Left kidney (tissue), 2 donors: ENCODE results near the gene ATP5F1D. TPM values are rescaled to one million over a fixed set of nuclear protein-coding genes. Genes with fewer than 3 reads are reported as not detected.

Source experiments
- DNase-seq: peaks from one replicate; pipeline ENCODE4 v3.0.0-alpha.2; 2013
- polyA plus RNA-seq: library from polyadenylated mRNA; unstranded; fragments of 120-200 nt; gene quantifications from one replicate; pipeline ENCODE4 v1.2.1, GENCODE V29; 2013; ENCODE audit not compliant: insufficient read length

Gene ATP5F1D
- polyA plus RNA-seq, 1 donor, result 76.3 TPM

DNA sequence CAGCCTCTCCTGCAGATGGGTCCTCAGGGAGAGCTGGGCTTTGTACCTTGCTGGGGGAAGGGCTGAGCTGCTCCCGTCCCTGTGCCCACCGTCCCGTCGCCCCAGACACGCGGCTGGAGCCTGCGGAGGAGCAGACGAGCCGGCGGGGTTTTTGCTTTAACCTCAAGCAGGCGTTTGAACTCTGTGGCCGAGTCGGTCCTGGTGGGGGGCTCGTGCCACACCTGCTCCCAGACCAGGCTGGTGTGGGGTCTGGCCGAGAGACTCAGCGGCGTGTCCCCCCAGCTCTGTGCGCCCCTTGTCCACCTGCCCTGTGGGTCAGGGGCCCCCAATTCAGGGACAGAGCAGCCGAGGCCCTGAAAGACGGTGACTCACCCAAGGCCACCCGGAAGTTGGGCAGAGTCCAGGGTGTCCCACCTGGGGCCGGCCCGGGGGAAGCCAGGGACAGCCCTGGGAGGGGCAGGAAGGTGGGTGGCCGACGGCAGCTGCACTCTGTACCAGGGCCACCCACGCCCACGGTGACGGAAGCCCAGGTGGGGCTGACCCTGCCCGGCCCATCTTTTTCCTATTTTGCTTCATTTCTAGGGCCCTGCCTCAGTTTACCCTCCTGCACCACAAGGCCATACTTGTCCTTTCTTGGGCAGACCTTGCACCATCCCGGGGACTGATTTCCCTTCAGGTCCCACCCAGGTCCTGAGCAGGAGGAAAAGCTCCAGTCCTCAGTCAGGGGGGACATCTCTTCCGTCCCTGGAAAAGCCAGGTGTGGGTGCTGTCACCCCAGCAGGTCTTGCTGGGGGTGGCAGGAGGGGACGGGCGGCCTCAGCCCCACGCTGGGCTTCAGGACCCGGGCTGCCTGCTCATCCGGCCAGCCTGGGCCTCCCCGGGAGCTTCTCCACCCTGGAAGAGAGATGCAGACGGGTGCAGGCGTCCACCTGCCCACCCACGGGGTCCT is 49.4 kb downstream of the ATP5F1D start:
- DNase-seq, result no peak

DNA sequence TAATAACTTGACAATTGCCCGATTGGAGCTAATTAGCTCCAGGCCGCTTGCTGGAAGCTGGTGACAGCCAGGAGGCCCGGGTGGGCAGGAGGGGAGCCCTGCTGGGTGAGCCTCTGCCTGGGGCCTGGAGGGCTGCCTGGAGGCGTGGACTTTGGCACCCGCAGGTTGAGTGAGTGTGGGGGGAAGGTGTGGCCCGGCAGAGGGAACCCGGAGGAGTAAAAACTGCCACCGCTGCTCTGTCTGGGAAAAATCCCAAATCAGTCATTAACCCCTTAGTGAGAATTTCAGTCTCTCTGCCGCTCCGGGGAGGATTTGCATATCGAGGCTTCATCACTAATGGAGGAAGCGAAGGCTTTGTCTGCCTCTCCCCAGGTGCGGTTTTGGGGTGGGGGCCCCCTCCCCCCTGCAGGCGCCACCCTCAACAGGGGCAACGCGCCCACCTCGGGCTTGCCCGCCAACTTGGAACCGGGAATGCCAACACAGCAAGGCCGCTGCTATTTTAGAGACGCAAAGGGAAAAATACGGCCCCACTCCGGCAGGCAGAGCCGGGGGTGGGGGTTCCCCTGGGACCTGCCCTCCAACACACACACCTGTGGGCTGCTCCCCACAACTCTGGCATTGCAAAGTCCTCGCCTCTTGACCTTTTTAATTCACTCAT is 50.3 kb downstream of the ATP5F1D start:
- no peak for DNase-seq

DNA sequence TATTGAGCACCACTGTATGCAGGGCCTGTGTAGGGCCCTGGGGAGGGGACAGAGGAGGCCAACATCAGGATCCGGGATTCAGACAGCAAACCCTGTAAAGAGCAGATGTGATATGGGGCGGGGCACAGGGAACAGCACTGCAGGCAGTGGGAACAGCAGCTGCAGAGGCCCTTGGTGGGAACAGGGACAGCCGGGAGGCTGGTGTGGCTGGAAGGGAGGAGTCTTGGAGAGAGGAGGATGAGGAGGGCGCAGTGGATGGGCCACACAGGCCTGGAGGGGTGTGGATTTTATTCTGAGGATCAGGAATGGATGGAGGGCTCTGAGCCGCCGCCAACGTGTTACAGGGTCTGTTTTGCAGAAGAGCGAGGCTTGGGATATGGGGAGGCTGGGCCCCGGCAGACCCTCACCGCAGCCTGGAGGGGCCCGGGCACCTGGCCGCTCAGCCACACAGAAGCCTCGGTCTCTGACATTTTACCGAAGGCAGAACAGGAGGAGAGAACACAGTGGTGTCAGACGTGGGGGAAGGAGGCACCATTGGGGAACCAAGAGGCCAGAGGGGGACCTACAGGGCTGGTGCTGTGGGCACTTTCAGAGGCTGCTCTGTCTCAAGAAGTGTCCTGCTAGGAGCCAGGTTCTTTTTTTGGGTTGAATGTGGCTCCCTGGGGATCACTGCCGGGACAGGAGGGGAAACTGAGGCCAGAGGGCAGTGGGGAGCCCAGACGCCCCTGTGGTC is 51.0 kb downstream of the ATP5F1D start:
- DNase-seq, result no peak

DNA sequence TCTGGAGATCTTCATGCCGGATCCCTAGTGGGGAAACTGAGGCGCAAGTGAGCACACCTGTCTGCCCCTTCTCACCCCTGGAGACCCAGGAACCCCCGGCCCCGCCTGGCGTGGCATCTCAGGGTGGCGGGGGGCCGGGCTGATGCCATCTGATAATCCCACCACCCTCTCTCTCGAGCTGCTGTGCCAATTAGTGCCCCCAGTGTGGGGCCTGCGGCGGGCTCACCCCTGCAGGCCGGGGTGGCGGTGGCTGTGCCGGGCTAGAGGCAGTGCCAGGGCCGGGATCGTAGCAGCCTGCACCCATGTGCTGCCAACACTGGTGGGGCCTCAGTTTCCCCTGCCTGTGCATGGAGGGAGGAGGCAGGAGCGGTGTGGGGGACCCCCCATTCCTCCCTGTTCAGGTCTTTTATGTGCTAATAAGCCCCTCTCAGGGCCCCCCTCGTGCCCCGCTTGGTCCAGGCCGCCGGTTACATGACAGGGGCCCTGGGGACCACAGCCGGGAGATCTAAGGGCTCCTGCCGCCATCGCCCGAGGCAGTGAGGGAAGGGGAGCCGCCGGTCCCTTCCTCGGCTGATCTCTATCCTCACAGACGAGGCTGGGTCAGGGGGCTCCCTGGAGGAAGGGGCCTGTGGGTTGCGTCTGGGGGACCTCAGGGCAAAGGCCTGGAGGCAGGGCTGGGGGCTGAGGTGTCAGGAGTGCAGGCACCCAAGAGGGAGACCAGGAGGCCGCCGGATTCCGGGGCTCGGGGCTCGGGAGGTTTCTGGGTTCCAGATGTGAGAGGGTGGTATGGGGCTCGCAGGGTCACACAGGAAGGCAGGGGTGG is 52.4 kb downstream of the ATP5F1D start:
- no peak for DNase-seq

Other genes with a start within 250 kb of the ATP5F1D start
- 0.71 TPM for gene GRIN3B, start 241.3 kb upstream of the ATP5F1D start, polyA plus RNA-seq
- gene TMEM259, start 220.6 kb upstream of the ATP5F1D start, polyA plus RNA-seq, result 92.5 TPM
- gene RNU6-2, start 220.2 kb upstream of the ATP5F1D start, polyA plus RNA-seq, result not detected
- gene CNN2, start 215.1 kb upstream of the ATP5F1D start, polyA plus RNA-seq, result 164 TPM
- gene ABCA7, start 201.6 kb upstream of the ATP5F1D start, polyA plus RNA-seq, result 7.6 TPM
- 7.2 TPM for gene ARHGAP45, start 174.6 kb upstream of the ATP5F1D start, polyA plus RNA-seq
- 130 TPM for gene POLR2E, start 146.4 kb upstream of the ATP5F1D start, polyA plus RNA-seq
- gene GPX4, start 137.8 kb upstream of the ATP5F1D start, polyA plus RNA-seq, result 224 TPM
- gene SBNO2, start 67.5 kb upstream of the ATP5F1D start, polyA plus RNA-seq, result 15.1 TPM
- gene STK11, start 36.0 kb upstream of the ATP5F1D start, polyA plus RNA-seq, result 56.2 TPM
- gene CBARP, start 3.7 kb upstream of the ATP5F1D start, polyA plus RNA-seq, result 1.4 TPM
- gene MIDN, start 6.8 kb downstream of the ATP5F1D start, polyA plus RNA-seq, result 43.8 TPM
- gene CIRBP, start 27.6 kb downstream of the ATP5F1D start, polyA plus RNA-seq, result 895 TPM
- 16.2 TPM for gene FAM174C, start 33.8 kb downstream of the ATP5F1D start, polyA plus RNA-seq
- 1.4 TPM for gene EFNA2, start 44.1 kb downstream of the ATP5F1D start, polyA plus RNA-seq
- gene NDUFS7, start 142.2 kb downstream of the ATP5F1D start, polyA plus RNA-seq, result 40.2 TPM
- 25.7 TPM for gene GAMT, start 159.8 kb downstream of the ATP5F1D start, polyA plus RNA-seq
- gene DAZAP1, start 165.8 kb downstream of the ATP5F1D start, polyA plus RNA-seq, result 91.8 TPM
- gene RPS15, start 196.6 kb downstream of the ATP5F1D start, polyA plus RNA-seq, result 539 TPM
- 1.3 TPM for gene APC2, start 208.4 kb downstream of the ATP5F1D start, polyA plus RNA-seq
- 19.5 TPM for gene C19orf25, start 237.5 kb downstream of the ATP5F1D start, polyA plus RNA-seq
- gene PCSK4, start 248.6 kb downstream of the ATP5F1D start, polyA plus RNA-seq, result 5.0 TPM
- gene REEP6, start 249.4 kb downstream of the ATP5F1D start, polyA plus RNA-seq, result 15.7 TPM